ENCODE results near the gene SLC41A1. TPM values are rescaled to one million over a fixed set of nuclear protein-coding genes. Genes with fewer than 3 reads are reported as not detected.

SLC41A1 gene
- total and polyA plus RNA-seq, 2 donors (not counting 3 experiments of a cell fraction or from before 2014, with no cell fraction given): 21.7 to 22.0 TPM

DNA sequence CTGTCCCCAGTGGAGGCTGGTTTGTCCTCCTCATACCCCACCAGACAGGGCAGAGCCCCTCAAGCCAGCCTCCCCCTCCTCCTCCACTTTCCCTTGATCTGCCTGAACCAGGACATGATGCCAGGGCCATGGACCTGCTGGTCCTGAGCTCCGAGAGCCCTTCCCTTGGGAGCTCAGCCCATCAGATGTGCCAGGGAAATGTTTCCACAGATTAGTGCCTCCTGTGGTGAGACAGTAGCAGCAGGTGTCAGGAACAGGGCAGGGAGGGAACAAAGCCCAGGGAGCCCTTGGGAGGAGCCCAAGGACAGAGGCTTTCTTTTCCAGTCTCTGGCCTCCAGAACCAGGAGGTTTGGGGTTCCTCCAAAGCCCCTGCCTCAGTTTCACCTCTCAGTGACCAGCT lies 14.6 kb upstream of the SLC41A1 start:
- no peak overlapping the region for H3K9ac ChIP-seq (replicated peaks; ENCODE audit: extremely low read depth, insufficient read depth, low read length)
- TF ChIP-seq, protein P1, sequence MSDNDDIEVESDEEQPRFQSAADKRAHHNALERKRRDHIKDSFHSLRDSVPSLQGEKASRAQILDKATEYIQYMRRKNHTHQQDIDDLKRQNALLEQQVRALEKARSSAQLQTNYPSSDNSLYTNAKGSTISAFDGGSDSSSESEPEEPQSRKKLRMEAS (IDR thresholded peaks at IDR 0.05; ENCODE audit: insufficient read depth, insufficient read length): no peak
- TF ChIP-seq JUN (IDR thresholded peaks at IDR 0.05; ENCODE audit: borderline replicate concordance, insufficient read depth, insufficient read length, low read depth) (no peak), POLR2AphosphoS5 (IDR thresholded peaks at IDR 0.05; ENCODE audit: insufficient read depth, low read depth, low read length) (no peak), MYC (IDR thresholded peaks at IDR 0.05; ENCODE audit: low read depth, low read length) (no peak), POLR2A (IDR thresholded peaks at IDR 0.05; ENCODE audit: low read depth, low read length) (no peak), EZH2 (IDR thresholded peaks at IDR 0.05; ENCODE audit: borderline replicate concordance, low read depth, low read length, severe bottlenecking) (no peak), FOS (IDR thresholded peaks at IDR 0.05; ENCODE audit: borderline replicate concordance, insufficient read depth, low read length) (no peak), GATA2 (IDR thresholded peaks at IDR 0.05; ENCODE audit: insufficient read depth, insufficient read length, low read depth, low read length) (no peak)
- TF ChIP-seq, protein P2, sequence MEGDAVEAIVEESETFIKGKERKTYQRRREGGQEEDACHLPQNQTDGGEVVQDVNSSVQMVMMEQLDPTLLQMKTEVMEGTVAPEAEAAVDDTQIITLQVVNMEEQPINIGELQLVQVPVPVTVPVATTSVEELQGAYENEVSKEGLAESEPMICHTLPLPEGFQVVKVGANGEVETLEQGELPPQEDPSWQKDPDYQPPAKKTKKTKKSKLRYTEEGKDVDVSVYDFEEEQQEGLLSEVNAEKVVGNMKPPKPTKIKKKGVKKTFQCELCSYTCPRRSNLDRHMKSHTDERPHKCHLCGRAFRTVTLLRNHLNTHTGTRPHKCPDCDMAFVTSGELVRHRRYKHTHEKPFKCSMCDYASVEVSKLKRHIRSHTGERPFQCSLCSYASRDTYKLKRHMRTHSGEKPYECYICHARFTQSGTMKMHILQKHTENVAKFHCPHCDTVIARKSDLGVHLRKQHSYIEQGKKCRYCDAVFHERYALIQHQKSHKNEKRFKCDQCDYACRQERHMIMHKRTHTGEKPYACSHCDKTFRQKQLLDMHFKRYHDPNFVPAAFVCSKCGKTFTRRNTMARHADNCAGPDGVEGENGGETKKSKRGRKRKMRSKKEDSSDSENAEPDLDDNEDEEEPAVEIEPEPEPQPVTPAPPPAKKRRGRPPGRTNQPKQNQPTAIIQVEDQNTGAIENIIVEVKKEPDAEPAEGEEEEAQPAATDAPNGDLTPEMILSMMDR (IDR thresholded peaks at IDR 0.05; ENCODE audit: extremely low read depth in 1 of 2, insufficient read depth in 1 of 2, low read depth in 1 of 2, low read length in 2 of 2): no peak
- no peaks in the 10 kb centered on the region for H3K9me1 ChIP-seq (replicated peaks; ENCODE audit: control insufficient read depth, extremely low read depth, insufficient read depth, low read length)
- no TSS peak for BruUV-seq (replicated peaks)
- no peaks in the 10 kb centered on the region for H3K4me1 ChIP-seq (ENCODE audit: control insufficient read depth, extremely low read depth, insufficient read depth, low read length)
- H3K79me2 ChIP-seq (ENCODE audit: control insufficient read depth, insufficient read depth, low read length): no peaks in the 10 kb centered on the region
- dilution Hi-C loops (cut with MboI; ENCODE audit: extremely low pct_ligation_motif_present, low sequenced_read_pairs): no loop called here
- H4K20me1 ChIP-seq (replicated peaks; ENCODE audit: control insufficient read depth, extremely low read depth, insufficient read depth, low read length): no peaks in the 10 kb centered on the region
- ChIA-PET CTCF (interaction anchor here (1.3 to 1.8 kb wide), 2 partner anchors 17 to 36 kb away, joined by 3 to 6 read pairs; no protein-coding TSS in a partner anchor), POLR2A (no interaction called here)
- H3K4me2 ChIP-seq (ENCODE audit: insufficient read depth, low read length): no peak overlapping the region
- peaks cover 5 to 14% of the 10 kb centered on the region in 2 experiments for H3K27me3 ChIP-seq (ENCODE audit: control insufficient read depth in 2 of 2, insufficient read depth in 2 of 2, low read length in 2 of 2)
- H2AFZ ChIP-seq (ENCODE audit: low read depth, low read length): no peak overlapping the region
- intact Hi-C loops (cut with micrococcal nuclease): no loop called here
- DNase-seq (ENCODE audit: low read depth, low spot score) (no peak), FAIRE-seq (no peak)
- no peak overlapping the region for H3K27ac ChIP-seq (ENCODE audit: insufficient read depth, low read depth, low read length)
- H3K36me3 ChIP-seq (ENCODE audit: control insufficient read depth in 2 of 2, extremely low read depth in 1 of 2, insufficient read depth in 2 of 2, low read length in 2 of 2): no peaks in the 10 kb centered on the region
- no peak overlapping the region for H3K4me3 ChIP-seq (replicated peaks in 1 of 3; ENCODE audit: insufficient read depth in 1 of 3, low read depth in 1 of 3, low read length in 3 of 3)
- H3K9me3 ChIP-seq (replicated peaks; ENCODE audit: control insufficient read depth, insufficient read depth, low read length): no peaks in the 10 kb centered on the region
